ENCODE measurements around the gene TMCO5A.

Gene TMCO5A

DNA sequence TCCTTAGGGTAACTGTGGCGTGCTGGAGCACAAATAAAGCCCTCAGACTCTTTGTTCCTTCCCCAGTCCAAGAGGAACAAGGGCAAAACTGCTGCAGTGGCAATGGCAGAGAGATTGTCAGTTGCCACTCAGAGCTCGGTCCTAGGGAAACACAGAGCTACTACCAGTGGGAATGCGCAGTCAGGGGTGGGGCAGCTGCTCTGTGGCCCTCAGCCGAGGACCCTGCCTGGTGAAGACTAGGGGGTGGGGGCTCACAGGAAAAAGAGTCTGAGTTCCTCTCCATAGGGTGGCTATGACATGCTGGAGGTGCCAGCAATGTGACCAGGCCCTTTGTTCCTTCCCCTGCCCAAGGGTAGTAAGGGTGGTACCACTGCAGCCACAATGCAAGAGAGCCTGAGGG lies 43.8 kb downstream of the TMCO5A start:
- ATAC-seq: no peak

DNA sequence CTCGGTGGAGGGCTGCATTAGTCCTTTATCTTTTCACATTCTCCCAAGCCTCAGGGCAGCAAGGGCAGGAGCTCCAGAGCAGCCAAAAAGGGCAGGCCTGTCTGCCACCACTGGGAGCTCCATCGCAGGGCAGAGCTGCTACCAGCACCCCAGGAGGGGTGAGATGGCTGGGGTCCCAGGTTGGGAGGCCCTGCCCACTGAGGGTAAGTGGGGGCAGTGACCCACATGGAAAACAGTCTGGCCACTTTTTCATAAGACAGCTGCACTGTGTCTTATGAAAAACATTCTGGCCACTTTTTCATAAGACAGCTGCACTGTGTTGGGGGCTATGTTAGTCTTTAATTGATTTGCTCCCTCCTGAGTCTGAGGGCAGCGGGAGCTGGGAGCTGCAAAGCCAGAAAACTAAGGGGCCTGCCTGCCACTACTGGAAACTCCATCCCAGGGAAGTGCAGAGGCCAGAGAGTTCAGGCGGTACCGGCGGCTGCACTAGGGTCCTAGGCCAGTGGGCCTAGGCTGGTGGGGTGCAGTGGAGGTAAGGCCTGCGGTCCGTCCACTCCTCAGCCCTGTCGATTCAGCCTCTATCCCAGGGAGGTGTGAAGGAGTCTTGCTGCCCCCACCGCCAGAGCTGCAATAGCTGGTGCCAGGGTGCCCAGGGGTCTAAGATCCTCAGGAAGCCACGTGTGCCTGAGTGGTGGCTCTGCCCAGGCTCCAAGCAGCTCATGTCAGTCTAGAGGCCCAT lies 45.4 kb downstream of the TMCO5A start:
- no peak for ATAC-seq

DNA sequence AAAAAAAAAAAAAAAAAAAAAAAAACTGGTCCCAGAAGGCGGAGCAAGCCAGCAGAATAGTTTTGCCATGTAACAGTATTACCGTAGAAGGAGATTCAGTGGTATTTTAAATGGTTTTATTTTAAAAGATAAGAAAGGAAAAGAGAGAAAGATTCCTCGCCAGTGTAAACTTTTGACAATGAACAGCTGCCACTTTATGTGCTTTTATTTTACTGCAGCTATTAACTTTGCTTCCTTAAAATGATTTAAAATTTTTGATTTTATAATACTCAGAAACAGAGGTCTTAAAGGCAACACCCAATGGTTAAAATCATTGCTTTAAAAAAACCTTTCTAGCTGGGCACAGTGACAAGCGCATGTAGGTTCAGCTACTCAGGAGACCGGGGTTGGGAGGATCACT lies 46.8 kb downstream of the TMCO5A start:
- no peak for ATAC-seq

DNA sequence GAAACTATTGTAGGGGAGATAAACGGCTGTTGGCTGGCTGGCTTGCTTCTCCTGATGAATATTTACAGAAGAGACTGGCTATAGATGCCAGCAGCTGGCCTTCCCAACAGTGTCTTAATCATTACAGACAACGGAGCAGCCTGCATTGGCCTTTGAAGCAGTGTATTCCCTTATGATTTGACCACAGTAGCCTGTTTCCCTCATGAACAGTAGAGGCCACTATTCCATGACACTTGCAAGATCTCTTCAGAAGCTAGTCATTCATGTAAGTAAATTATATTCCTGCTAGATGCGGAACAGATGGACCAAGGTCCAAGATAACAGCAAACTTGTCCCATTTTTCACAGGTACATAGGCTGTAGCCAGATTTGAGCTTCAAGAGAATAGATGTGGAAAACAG lies 47.3 kb downstream of the TMCO5A start:
- ATAC-seq: no peak

DNA sequence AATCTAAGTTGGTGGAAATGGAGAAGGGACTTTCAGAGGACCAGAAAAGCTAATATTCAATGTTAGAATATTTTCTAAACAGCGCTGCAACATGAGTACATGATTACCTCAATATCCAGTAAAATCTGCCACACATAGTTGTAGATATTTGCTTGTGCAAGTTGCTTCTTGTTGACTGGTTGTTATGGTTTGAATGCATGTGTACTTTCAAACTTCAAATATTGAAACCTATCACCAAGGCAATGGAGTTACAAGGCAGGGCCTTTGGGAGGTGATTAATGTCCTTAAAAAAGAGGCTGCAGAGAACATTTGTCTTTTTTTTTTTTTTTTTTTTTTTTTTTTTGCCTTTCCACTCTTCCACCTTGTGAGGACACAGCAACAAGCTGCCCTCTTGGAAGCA lies 49.9 kb downstream of the TMCO5A start:
- ATAC-seq: no peak

DNA sequence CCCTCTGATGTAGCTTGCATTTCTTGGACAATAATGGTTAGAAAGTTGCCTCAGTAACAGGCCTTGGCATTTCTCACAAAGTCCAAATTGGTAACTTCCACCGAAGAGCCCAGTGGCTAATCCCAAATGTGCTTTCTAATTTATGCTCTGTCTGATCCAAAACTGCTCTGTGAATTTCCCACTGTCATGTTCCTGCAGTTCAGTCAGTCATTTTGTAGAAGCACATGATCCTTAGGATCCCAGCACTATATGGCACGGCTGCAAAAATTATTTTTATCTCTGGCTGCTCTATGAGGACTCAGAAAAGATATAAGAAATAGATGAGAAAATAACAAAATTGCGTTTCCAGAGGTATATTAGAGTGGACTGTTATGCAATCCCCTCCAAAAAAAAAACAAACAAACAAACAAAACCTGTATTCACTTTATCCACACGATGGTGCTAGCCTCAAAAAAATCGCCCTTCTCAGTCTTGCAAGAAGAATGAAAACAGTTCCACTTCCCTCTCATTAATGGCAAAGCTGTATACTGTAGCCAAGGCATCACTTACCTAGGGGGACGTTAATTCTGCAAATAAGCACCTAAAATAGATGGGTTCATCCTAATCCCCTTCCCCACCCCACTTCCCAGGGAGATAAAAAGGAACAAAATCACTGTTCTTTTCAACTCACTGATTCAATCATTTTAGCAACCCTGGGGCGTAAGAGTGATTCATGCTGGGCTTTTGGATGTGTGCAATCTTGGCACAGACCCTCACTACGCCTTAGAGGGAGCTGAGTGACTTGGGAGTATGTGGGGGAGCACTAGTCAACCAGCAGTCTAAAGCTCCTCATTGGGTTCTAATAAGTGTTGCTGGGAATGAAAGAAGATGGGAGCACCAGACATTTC lies 61.3 kb downstream of the TMCO5A start:
- ATAC-seq: no peak
